ENCODE measurements around the gene MYLIP.

- no peak for TF ChIP-seq CTCF (conservative IDR thresholded peaks at IDR 0.05)
- TF ChIP-seq EZH2 (IDR thresholded peaks at IDR 0.05; ENCODE audit: low read depth) = no peak
Observed at GRCh38 chr6:16179970-16180431, 51.1 kb downstream of the MYLIP start.
